ENCODE results near the gene HPDL. TPM values are rescaled to one million over a fixed set of nuclear protein-coding genes. Genes with fewer than 3 reads are reported as not detected.
A peak's percentile ranks its signal among the peaks of the same experiment; 100 is the strongest.

Gene HPDL
- total RNA-seq, 4 donors from 2014 or later = 0.16 to 2.3 (median 1.1) TPM; not detected in 1

DNA sequence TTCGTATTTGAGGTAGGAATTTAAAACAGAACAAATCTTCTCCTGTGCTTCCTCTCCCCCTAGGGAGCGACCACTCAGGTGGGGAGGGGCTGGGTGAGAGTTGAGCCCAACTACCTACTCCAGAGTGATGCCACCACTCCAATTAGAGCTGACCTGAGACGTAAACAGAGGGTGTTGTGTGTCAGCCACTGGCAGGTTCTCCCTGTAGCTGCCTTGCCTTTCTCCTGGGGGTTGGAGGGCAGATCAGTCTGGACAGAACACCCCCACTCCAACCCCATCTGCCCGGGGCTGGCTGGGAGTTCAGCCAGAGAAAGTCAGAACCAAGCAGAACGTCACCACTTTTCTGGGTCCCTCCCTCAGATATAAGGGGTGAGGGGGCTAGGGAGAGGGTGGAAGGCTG is 2.0 kb downstream of the HPDL start:
- intact Hi-C loops (cut with DNase I; ENCODE audit: low total_unique reads) (no loop called here), in situ Hi-C loops (cut with MboI; ENCODE audit: low sequenced_read_pairs in 4 of 4) (no loop called here)
- no peaks in the 10 kb centered on the region for H3K27me3 ChIP-seq
- TF ChIP-seq, protein P1, sequence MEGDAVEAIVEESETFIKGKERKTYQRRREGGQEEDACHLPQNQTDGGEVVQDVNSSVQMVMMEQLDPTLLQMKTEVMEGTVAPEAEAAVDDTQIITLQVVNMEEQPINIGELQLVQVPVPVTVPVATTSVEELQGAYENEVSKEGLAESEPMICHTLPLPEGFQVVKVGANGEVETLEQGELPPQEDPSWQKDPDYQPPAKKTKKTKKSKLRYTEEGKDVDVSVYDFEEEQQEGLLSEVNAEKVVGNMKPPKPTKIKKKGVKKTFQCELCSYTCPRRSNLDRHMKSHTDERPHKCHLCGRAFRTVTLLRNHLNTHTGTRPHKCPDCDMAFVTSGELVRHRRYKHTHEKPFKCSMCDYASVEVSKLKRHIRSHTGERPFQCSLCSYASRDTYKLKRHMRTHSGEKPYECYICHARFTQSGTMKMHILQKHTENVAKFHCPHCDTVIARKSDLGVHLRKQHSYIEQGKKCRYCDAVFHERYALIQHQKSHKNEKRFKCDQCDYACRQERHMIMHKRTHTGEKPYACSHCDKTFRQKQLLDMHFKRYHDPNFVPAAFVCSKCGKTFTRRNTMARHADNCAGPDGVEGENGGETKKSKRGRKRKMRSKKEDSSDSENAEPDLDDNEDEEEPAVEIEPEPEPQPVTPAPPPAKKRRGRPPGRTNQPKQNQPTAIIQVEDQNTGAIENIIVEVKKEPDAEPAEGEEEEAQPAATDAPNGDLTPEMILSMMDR (IDR thresholded peaks at IDR 0.05 in 4 of 5, conservative IDR thresholded peaks at IDR 0.05 in 1 of 5) = no peak
- no peak for TF ChIP-seq POLR2A (IDR thresholded peaks at IDR 0.05)
- H3K27ac ChIP-seq = peak overlapping the region in 1 of 4 donors; percentile 31
- H3K36me3 ChIP-seq = peaks cover 0 to 37% of the 10 kb centered on the region in 2 donors
- H3K4me1 ChIP-seq = peaks cover 5 to 23% of the 10 kb centered on the region in 2 donors
- no peaks in the 10 kb centered on the region for H3K9me3 ChIP-seq
- DNase-seq = no peak
- ATAC-seq = no peak
- no peak overlapping the region for H3K4me3 ChIP-seq

DNA sequence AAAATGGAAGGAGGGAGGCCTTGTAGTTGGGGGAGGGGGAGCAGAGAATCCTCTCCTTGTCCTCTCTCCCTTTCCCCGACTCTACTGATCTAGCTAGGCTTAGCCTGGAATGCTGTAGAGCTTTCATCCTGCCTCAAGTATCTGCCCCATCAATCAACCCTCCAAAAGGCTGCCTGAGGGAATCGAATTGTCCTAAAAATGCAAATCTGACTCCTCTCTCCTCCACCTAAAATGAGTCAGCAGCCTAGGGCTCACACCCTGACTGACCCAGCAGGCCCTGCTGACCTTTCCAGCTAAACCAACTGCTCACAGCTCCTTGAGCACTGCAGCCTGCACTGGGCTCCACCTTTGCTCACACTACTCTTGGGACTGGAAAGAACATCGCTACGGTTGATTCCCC is 2.8 kb downstream of the HPDL start:
- TF ChIP-seq POLR2A (IDR thresholded peaks at IDR 0.05) = no peak
- TF ChIP-seq, protein P1 (IDR thresholded peaks at IDR 0.05 in 4 of 5, conservative IDR thresholded peaks at IDR 0.05 in 1 of 5) = no peak

DNA sequence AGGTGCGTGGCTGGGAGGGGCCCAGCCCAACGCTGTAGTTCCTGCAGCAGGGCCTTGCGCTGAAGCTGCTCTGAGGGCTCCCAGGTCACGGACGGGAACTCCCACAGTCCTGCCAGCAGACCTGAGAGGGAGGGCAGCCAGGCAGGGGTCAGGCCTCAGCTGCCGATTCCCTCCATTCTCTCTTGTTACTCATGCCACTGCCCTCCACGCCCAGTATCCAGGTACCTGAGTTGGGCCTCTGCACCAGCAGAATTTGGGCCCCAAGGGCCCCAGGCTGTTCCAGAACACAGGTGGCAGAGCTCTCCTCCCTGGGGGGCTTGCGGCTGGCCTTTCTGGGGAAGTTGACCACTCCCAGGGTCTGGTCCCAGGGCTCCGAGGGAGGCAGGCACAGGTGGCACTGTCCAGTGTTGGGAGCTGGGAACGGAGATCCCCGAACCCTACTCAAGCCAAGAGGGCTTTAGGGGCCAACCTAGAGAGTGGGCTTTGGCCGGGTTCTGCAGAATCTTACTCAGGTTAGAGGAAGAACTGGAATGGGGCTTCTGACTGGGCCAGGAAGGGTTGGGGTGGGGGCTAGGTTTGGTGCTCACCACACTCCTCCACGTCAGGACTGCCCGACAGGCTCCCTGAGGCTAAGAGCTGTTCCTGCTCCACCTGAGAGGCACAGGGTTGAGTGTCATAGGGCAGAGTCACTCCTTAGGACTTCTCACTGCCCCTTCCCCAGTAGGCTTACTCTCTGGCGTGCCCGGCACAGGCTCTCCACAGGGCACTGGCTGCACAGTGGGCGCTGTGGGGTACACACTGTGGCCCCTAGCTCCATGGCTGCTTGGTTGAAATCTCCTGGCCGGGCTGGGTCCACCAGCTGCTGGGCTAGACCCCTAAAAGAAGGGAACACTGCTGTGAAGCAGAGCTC is 5.0 kb downstream of the HPDL start:
- in situ Hi-C loops (cut with MboI; ENCODE audit: low sequenced_read_pairs in 4 of 4) = no loop called here
- Histone ChIP-seq H3K4me3 (no peak overlapping the region), H3K36me3 (peaks cover 0 to 42% of the 10 kb centered on the region in 2 donors), H3K9me3 (no peaks in the 10 kb centered on the region), H3K4me1 (peaks cover 5 to 18% of the 10 kb centered on the region in 2 donors), H3K27me3 (no peaks in the 10 kb centered on the region), H3K27ac (no peak overlapping the region)
- ATAC-seq (no peak), DNase-seq (no peak)
- TF ChIP-seq POLR2A (IDR thresholded peaks at IDR 0.05) = no peak
- TF ChIP-seq, protein P1 (IDR thresholded peaks at IDR 0.05 in 4 of 5, conservative IDR thresholded peaks at IDR 0.05 in 1 of 5) = no peak
- intact Hi-C loops (cut with DNase I; ENCODE audit: low total_unique reads) = no loop called here

More for the DNA sequence above, 2.8 kb downstream of the HPDL start:
- Histone ChIP-seq H3K36me3 (peaks cover 0 to 42% of the 10 kb centered on the region in 2 donors), H3K27me3 (no peaks in the 10 kb centered on the region), H3K9me3 (no peaks in the 10 kb centered on the region), H3K4me3 (no peak overlapping the region), H3K4me1 (peaks cover 5 to 23% of the 10 kb centered on the region in 2 donors), H3K27ac (no peak overlapping the region)
- in situ Hi-C loops (cut with MboI; ENCODE audit: low sequenced_read_pairs in 4 of 4) = no loop called here
- no peak for ATAC-seq
- no peak for DNase-seq
- intact Hi-C loops (cut with DNase I; ENCODE audit: low total_unique reads) = no loop called here

DNA sequence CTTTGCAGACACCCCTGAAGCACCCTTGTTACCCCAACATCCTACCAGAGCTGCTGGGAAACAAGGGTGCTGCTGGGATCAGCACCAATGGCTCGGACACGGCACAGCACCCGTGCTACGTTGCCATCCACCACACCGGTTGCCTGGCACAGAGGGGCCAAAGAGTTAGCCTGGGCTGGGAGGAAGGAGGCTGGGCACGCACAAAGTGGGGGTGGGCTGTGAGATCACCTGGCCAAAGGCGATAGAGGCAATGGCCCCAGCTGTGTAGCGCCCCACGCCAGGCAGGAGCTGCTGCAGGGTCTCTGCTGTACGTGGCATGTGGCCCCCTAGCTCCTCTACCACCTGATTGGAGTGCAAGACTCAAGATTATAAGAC is 5.6 kb downstream of the HPDL start:
- intact Hi-C loops (cut with DNase I; ENCODE audit: low total_unique reads) = no loop called here
- peaks cover 0 to 42% of the 10 kb centered on the region in 2 donors for H3K36me3 ChIP-seq

More for the DNA sequence above, 5.6 kb downstream of the HPDL start:
- no peak for ATAC-seq
- Histone ChIP-seq H3K9me3 (no peaks in the 10 kb centered on the region), H3K4me1 (peaks cover 1 to 11% of the 10 kb centered on the region in 2 donors), H3K27ac (no peak overlapping the region), H3K27me3 (no peaks in the 10 kb centered on the region), H3K4me3 (no peak overlapping the region)
- TF ChIP-seq, protein P1 (IDR thresholded peaks at IDR 0.05 in 4 of 5, conservative IDR thresholded peaks at IDR 0.05 in 1 of 5) = no peak
- no peak for TF ChIP-seq POLR2A (IDR thresholded peaks at IDR 0.05)
- in situ Hi-C loops (cut with MboI; ENCODE audit: low sequenced_read_pairs in 4 of 4) = no loop called here
- no peak for DNase-seq
